HG03558 (cell line): ENCODE results near the gene CEMIP2.
A peak's percentile ranks its signal among the peaks of the same experiment; 100 is the strongest.
"Not testable (repeated sequence)": the region's sequence is repeated elsewhere in the genome, so short reads cannot be mapped to it uniquely, and the experiment has no call there.

Experiments used
- ATAC-seq: cut with Tn5 transposase; IDR thresholded peaks from one replicate; pipeline ENCODE4 v1.9.1; 2021; ENCODE audit warnings: moderate number of reproducible peaks; ENCODE audit not compliant: unreplicated experiment; ENCODE audit errors: extremely low read depth

The CEMIP2 gene, protein sequence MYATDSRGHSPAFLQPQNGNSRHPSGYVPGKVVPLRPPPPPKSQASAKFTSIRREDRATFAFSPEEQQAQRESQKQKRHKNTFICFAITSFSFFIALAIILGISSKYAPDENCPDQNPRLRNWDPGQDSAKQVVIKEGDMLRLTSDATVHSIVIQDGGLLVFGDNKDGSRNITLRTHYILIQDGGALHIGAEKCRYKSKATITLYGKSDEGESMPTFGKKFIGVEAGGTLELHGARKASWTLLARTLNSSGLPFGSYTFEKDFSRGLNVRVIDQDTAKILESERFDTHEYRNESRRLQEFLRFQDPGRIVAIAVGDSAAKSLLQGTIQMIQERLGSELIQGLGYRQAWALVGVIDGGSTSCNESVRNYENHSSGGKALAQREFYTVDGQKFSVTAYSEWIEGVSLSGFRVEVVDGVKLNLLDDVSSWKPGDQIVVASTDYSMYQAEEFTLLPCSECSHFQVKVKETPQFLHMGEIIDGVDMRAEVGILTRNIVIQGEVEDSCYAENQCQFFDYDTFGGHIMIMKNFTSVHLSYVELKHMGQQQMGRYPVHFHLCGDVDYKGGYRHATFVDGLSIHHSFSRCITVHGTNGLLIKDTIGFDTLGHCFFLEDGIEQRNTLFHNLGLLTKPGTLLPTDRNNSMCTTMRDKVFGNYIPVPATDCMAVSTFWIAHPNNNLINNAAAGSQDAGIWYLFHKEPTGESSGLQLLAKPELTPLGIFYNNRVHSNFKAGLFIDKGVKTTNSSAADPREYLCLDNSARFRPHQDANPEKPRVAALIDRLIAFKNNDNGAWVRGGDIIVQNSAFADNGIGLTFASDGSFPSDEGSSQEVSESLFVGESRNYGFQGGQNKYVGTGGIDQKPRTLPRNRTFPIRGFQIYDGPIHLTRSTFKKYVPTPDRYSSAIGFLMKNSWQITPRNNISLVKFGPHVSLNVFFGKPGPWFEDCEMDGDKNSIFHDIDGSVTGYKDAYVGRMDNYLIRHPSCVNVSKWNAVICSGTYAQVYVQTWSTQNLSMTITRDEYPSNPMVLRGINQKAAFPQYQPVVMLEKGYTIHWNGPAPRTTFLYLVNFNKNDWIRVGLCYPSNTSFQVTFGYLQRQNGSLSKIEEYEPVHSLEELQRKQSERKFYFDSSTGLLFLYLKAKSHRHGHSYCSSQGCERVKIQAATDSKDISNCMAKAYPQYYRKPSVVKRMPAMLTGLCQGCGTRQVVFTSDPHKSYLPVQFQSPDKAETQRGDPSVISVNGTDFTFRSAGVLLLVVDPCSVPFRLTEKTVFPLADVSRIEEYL (N-terminal part only)

DNA sequence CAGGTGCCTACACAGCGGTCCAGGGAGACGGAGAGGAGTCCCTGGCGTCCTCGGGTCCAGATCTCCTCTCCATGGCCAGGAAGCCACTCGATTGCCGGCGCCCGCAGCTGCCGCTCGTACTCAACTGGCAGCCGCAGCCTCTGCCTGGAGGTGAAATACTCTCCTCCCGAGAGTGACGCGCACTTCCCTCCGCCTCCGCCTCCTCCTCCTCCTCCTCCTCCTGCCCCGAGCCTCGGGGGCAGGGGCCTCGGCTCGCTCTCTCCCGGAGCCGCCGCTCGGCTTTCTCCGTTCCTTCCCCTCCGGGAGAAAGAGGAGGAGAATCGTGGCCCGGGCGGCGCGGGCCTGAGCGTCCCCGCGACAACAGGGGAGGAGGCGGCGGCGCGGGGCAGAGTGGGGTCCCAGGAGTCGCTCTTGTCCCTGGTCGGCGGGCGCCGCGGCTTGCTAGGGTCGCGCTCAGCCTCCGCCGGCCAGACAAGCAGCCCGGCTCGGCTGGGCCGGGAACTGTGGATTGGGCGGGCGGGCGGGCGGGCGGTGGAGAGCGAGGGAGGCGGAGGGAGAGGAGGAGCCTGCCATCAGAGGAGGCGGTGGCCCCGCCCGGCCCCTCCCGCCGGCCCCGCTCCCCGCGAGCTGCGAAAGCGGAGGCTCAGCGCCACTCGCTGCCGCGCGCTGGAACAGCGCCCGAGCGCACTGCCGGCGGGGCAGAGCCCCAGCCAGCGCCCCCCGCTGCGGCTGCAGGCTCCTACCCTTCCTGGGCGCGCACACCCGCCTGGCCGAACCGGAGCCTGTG lies at the start of gene CEMIP2:
Gene CEMIP2 (minus strand): TSS at position 126 of the 787 bp plus-strand sequence. CDS start 18,140 bp downstream, outside the sequence.
- ATAC-seq, result peak; percentile 41

DNA sequence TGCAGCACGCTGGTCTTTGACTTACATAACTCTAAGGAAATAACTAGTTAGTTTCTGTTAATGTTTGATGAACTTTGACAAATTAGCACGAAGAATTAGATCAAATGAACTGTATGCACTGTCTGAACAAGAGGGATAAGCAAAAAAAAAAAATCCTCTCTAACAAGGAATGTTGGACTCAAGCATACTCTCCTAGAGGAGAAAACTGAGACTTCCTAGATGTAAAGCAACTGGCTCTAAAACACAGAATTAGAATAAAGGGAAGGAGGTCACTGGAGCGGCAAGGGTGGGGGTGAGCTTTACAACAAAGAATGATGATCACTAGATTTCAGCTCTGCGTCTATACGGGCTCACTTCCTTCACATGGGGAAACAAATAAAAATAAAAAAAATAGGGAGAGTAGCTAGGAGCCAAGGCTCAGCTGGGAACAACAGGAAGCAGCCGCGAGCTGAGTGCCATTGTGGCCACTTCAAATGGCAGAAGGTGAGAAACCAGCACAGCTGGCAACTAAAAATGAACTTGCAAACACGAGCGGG lies 48.7 kb upstream of the CEMIP2 start:
- no peak for ATAC-seq

DNA sequence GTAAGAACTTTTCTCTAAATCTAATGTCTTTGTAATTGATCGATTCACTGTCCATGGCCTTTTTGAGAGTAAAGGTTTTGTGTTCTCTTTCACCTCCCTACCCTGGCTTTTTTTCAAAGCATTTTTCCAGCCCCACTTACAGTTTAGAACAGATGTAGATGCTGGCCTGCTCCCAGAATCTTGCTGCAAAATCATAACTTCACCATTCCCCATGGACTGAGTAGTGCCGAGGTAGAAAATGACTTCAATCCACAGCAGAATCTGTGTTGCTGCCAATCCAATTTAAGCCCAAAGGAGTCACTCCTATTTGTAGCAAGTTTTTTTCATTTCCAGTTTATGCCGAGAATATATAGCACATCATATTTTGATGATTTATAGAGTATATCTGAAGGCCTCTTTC lies 46.5 kb upstream of the CEMIP2 start:
- ATAC-seq, result no peak

DNA sequence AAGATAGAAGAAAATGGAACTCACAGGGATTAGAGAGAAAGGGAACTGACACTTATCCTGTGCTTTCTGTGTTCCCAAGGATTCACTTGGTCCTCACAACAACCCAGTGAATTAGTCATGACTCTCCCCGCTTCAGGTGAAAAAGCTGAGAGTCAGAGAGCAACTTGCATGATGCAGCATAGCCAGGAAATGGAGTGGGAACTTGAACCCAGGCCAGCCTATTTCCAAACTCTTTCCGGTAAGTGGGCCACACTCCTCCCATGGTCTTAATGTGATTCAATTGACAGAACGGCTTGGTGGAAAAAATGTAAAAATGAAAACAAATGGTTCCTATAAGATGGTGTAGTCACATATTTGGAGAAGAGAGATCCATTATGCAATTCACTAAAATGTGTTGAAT lies 45.9 kb upstream of the CEMIP2 start:
- no peak for ATAC-seq

DNA sequence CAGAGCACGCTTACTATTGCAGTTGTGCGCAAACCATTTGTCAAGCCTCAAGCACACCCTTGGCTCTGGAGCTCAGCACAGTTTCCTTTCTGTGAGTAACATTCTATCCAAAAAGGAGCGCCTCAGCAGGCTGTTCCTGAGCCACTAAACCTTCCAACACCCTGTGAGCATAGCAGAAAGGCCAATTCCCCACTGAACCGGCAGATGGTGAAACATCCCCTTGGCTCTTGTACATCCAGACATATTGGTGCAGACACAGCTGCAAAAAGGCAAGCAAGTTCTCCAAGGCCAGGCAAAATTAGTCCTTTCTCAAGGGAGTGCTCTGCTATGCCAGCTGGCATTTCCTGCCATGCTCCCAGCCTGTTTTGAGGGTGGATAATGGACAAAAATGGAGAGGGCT lies 44.1 kb upstream of the CEMIP2 start:
- no peak for ATAC-seq

DNA sequence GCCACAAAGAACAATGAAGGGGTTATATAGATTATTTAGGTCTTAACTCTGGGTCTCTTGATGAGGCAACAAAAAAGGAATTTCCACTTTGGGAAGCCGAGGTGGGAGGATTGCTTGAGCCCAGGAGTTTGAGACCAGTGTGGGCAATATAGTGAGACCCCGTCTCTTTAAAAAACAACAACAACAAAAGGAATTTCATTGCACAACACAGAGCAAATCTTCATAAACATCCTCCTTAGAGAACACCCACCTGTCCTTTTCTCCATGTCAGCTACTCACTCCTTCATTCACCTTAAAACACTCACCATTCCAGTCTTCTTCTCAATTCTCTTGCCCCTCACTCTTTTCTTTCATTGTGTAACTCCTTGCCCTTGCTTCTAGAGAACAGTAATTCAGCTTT lies 39.8 kb upstream of the CEMIP2 start:
- ATAC-seq, result no peak

DNA sequence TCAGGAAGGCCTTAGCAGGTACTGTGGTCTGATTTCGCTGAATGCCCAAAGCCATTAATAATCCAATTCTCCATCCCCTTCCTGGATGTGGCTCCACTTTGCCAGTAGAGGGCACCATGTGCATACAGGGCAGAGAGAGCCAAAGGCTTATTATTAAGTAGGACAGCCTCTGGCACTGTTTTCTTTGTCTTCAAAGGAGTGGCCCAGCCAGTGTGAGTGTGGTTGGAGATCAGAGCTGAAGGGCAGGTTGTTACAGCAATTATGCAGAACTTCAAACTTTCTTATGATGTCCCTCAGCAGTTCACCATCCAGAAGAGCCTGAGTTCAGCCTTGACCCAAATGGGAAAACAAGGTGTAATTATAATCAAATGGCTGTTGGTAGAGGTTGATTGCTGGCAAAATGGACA lies 38.6 kb upstream of the CEMIP2 start:
- ATAC-seq, result peak; percentile 95

DNA sequence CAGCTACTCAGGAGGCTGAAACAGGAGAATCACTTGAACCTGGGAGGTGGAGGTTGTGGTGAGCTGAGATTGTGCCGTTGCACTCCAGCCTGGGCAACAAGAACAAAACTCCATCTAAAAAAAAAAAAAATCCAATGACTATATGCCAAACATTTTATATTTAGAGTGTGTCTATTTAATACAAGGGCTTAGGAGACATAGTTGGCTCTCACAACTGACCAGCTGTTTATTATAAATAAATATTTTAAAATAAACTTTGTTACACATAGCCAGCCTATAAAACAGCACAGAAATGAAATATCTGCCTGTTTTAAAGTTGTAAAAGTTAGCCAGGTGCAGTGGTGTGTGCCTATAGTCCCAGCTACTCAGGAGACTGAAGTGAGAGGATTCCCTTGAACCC lies 36.8 kb upstream of the CEMIP2 start:
- not testable (repeated sequence) for ATAC-seq

DNA sequence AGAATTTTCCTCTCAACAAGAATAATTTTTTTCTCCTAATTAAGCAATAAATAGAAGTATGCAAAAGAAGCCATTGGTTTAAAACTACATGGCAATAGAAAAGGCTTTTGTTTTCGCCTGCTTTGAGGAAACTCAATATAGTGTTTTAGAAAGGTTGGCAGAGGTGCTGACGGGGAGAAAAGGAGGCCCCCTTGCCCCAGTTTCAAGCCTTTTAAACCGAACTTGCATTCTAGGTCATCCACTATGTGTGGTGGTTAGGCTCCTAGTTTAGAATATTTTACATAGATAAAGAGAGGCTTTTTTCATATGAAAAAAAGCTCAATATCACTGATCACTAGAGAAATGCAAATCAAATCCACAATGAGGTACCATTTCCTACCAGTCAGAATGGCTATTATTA lies 33.5 kb upstream of the CEMIP2 start:
- no peak for ATAC-seq

DNA sequence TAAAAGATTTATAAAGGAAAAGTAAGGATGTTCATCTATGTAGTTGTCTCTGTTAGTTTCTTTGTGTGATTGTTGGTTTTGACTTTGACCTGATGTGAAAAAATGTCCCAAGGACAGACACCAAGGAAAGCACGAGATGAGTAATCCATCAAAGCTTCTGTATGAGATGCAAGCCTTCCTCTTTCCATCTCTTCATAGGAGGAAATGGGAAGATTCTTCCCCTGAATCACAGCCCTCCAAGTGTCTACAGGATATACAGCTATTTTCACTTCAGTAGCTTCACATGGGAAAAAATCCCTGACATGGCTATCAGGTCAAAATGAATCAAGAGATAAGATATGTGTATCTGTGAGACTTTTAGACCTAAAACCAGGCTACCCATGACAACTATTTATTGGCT lies 29.0 kb upstream of the CEMIP2 start:
- no peak for ATAC-seq

DNA sequence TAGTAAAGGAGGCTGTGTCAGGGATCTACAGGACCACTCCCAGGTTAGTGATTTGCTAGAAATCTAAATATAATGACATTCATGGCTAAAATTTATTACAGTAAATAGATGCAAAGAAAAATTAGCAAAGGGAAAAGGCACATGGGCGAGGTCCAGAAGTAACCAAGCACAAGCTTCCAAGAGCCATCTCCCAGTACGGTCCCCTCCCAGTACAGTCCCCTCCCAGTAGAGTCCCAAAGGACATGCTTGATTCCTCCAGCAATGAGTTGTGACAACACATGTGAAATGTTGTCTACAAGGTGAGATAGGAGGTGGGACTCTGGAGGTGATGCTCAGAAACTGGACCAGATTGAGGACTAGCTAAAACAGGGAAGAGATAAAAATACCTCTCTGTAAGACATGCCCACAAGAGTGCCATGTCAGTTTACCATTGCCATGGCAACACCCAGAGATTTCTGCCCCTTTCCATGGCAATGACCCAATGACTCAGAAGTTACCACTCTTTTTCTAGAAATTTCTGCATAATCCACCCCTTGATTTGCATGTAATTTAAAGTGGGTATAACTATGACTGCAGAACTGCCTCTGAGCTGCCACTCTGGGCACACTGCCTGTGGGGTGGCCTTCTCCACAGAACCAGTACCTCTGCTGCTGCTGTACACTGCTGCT lies 27.9 kb upstream of the CEMIP2 start:
- ATAC-seq, result no peak

DNA sequence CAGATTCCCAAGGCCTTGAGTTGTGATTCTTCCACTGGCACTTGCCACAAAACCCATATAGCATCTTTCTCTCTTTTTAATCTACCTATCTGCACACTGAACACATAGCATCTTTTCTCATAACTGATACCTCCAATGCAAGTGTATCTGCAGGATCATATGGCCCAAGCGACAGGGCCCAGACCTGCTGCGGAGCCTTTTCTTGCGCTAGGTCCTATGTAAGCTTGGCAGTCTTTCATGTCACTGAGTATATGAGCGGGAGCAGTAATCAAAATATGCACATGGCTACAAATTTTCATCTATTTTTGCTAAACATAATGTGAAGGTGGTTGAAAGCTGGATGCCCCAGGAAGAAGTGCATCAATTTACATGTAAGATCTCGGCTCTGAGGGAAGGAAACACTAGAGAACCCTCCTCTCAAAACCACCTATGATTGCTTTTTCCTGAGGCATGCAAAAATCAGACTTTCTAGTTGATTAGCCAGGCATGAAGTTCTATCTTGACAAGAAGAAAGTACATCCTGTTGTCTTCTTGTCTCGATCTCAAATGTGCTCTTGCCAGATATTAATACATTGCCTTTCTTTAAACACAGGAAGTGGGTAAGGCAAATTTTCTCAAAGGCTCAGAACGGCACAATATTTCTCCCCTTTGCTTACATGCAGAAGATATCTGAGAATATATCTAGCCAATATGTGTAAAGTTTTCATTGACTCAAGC lies 26.9 kb upstream of the CEMIP2 start:
- ATAC-seq, result peak; percentile 88

DNA sequence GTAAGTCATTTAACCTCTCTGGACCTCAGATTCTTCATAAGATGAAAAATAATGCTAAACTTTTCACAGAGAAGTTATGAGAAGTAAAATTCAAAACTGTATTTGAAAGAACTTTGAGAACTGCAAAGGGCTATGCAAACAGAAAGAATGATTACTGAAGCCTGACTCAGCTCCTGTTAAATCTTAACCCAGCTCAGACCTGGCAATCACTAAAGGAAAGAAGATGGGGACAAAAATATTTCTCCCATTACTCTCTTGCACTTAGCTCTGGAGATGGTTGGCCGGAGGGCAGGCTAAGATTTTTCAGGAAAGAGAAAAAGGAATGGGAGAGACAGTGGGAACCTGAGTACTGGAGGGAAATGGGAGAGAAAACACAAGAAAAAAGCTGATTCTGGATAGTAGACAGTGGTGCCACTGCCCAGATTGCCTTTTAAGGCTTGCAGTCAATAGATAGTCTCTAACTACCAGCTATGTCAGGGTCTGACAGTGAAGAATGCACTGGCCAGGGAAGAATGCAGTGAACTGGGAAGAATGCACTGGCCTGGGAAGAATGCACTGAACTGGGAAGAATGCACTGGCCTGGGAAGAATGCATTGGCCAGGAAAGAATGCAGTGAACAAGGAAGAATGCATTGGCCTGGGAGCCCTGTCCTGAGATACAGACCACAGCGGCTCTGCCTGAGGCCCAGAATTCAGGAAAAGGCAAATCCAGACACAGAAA lies 25.2 kb upstream of the CEMIP2 start:
- no peak for ATAC-seq

DNA sequence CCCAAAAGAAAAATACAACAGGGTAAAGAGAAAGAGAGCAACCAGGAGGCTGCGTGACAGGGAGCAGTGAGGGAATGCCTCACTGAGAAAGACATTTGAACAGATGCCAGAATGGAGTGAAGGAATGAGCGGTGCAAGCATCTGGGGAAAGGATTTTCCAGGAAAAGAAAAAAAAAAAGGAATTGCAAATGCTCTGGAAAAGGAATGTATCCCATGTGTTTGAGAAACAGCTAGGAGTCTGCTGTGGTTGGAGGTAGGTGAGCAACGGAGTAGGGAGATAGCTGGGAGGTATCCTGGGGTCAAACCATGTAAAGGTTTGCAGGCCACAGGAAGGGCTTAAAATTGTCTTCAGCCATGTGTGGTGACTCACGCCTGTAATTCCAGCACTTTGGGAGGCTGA lies 23.6 kb upstream of the CEMIP2 start:
- ATAC-seq, result no peak

DNA sequence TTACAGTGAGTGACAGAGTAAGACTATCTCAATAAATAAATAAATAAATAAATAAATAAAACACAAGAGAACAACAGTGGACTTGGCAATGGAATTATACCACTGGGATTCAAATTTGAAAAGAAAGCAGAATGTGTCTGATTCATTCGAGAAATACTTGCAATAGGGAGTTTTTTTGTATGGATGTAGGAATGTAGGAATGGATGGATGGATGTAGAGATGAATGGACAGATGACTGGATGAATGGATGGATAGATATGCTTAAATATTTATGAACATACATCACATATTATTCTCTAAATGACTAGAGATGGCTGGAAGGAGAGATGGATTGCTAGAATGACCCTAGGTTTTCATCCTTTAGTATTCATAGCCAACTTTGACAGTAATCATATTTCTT lies 22.0 kb upstream of the CEMIP2 start:
- no peak for ATAC-seq

DNA sequence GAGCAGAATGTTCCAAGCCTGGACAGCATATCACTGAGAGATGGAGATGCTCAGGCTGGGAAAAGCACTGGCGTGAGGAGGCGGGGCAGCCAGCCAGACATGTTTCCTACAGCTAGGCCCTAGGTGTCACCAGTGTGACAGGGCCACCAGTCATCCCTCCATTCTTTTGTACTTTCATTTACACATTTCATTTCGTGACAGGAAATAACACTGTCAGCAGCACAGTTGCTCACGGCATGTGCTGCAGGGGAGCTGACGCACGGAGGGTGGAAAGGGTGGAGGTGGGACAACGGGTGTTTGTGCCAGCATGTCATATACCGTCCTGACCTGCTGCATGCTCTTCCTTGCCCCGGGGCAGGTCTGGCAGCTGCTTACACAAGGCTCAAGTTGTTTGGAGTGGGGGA lies 14.8 kb upstream of the CEMIP2 start:
- peak; percentile 46 for ATAC-seq

DNA sequence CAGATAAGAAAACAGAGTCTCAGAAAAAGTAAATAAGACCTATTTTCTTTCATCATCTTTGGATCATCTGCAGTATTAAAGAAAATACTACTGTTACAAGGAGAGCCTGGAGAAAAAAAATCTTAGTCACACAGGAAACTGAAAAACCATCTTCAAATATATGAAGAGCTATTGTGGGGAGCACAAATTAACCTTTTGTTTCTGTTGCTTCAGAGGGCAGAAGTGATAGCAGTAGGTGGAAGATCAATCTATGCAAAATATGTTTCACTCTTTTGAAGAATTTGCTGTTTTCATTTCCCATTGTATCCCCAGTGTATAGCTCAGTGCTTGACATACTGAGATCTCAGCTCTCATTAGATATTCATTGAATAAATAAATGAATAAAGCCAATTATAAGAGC lies 13.1 kb upstream of the CEMIP2 start:
- ATAC-seq, result peak; percentile 71

DNA sequence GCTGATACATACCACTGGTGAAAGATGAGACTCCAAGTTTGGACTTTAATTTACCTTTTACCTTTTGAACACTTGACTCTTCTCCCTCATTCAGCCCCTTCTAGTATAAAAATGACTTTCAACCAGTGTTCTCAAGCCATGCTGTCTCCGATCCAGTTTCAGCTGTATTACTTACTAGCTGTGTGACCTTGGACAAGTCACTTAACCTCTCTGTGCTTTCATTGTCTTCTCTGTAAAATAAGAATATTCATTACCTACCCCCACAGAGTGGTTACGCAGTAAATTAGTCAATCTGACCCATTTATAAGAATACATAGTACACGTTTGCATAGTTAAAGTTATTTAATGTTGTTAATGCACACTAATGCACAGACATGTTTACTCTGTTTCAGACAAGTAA lies 12.6 kb upstream of the CEMIP2 start:
- no peak for ATAC-seq
